BJ (cell line): ENCODE data around the gene TBC1D2. TPM values are rescaled to one million over a fixed set of nuclear protein-coding genes. Genes with fewer than 3 reads are reported as not detected.

Experiments used
- CTCF ChIA-PET: fragments of 350-600 bp; formaldehyde crosslinking; extraction: SDS; loops from one replicate; lab custom pipeline; 2021; ENCODE audit warnings: antibody characterized with exemption, inconsistent platforms; lab: Yijun Ruan, JAX
- POLR2A ChIA-PET: fragments of 300-600 bp; sonication (Branson Sonifier 250); formaldehyde crosslinking; extraction: SDS; loops from one replicate; lab custom pipeline; 2021; ENCODE audit warnings: antibody characterized with exemption; lab: Charles Lee
- DNase-seq: peaks from one replicate; pipeline ENCODE4 v3.0.0-alpha.2; 2011; ENCODE audit warnings: low read depth
- H3K27me3 ChIP-seq: 2 replicates; pipeline ENCODE4 v1.6.0; 2011; ENCODE audit warnings: low read length; ENCODE audit not compliant: control insufficient read depth, insufficient read depth
- H3K36me3 ChIP-seq: 2 replicates; pipeline ENCODE4 v1.5.1; 2011; ENCODE audit warnings: low read length; ENCODE audit not compliant: control insufficient read depth, insufficient read depth
- H3K4me3 ChIP-seq: 2 replicates; pipeline ENCODE4 v1.5.1; 2011; ENCODE audit warnings: low read depth, mild to moderate bottlenecking, control low read depth, low read length
- polyA plus RNA-seq: library from polyadenylated mRNA; depleted of rRNA; stranded (reverse); fragments of >200 nt; gene quantifications from 2 replicates; pipeline ENCODE4 v1.2.3, GENCODE V29; 2011
- TF ChIP-seq, protein P1 (sequence below): IDR thresholded peaks from 2 replicates; pipeline ENCODE4 v1.5.1; 2011; ENCODE audit warnings: low read depth, mild to moderate bottlenecking, control low read depth, inconsistent platforms, low read length, moderate library complexity; ENCODE audit not compliant: insufficient read depth

TBC1D2 gene
- polyA plus RNA-seq, 1 experiment = 70.3 TPM

DNA sequence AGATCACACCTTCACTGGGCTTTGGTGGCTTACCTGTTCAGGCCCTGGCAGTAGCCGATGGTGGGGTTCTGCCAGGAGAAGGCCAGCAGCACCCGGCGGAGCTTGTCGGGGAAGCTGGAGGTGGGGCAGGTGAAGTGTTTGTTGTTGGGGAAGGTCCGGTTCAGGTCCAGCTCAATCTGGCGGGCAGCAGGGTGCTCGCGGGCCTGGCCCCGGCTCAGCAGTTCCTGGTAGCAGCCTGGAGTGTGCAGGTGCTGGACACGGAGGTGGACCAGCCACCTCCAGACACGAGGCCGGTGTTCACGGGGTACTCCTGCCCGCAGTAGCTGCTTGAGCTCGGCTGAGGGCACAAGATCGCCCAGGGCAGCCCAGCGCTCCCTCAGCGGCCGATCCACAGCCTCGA, 46.8 kb downstream of the TBC1D2 start:
- DNase-seq = no peak
- no peak overlapping the region for H3K4me3 ChIP-seq

DNA sequence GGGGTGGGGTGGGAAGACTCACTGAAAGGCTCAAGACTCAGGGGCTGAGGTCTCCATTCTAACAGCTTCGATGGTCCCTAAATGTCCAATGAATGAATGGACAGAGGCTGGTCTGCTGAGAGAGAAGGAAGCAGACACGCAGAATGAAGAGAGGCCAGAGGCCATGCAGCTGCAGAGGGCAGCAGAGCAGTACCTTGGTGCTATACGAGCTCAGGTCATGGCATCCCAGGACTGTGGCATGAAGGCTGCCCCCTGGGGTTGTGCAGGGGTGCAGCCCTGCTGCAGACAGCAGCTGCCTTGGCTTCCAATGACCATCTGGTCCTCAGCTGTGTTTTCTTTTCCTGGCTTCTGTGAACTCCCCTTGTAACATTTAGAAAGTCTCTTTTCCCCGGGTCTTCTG, 47.8 kb downstream of the TBC1D2 start:
- Histone ChIP-seq H3K4me3 (no peak overlapping the region), H3K27me3 (no peaks in the 10 kb centered on the region), H3K36me3 (peaks cover 30% of the 10 kb centered on the region)
- ChIA-PET CTCF (interaction anchor here (0.5 to 9.2 kb wide), 12 partner anchors 9 to 284 kb away, joined by 3 to 75 read pairs (median 6); partner anchors contain the start of gene TBC1D2), POLR2A (no interaction called here)
- DNase-seq = no peak
- TF ChIP-seq, protein P1, sequence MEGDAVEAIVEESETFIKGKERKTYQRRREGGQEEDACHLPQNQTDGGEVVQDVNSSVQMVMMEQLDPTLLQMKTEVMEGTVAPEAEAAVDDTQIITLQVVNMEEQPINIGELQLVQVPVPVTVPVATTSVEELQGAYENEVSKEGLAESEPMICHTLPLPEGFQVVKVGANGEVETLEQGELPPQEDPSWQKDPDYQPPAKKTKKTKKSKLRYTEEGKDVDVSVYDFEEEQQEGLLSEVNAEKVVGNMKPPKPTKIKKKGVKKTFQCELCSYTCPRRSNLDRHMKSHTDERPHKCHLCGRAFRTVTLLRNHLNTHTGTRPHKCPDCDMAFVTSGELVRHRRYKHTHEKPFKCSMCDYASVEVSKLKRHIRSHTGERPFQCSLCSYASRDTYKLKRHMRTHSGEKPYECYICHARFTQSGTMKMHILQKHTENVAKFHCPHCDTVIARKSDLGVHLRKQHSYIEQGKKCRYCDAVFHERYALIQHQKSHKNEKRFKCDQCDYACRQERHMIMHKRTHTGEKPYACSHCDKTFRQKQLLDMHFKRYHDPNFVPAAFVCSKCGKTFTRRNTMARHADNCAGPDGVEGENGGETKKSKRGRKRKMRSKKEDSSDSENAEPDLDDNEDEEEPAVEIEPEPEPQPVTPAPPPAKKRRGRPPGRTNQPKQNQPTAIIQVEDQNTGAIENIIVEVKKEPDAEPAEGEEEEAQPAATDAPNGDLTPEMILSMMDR = peak; percentile 26; the same call in 1 of the 2 replicates

More for the DNA sequence above, 46.8 kb downstream of the TBC1D2 start:
- ChIA-PET POLR2A (no interaction called here), CTCF (interaction anchor here (0.9 to 9.2 kb wide), 7 partner anchors 8 to 285 kb away, joined by 3 to 75 read pairs (median 25); partner anchors contain the start of gene TBC1D2)
- TF ChIP-seq, protein P1 = no peak
- H3K36me3 ChIP-seq = peaks cover 30% of the 10 kb centered on the region
- H3K27me3 ChIP-seq = no peaks in the 10 kb centered on the region

DNA sequence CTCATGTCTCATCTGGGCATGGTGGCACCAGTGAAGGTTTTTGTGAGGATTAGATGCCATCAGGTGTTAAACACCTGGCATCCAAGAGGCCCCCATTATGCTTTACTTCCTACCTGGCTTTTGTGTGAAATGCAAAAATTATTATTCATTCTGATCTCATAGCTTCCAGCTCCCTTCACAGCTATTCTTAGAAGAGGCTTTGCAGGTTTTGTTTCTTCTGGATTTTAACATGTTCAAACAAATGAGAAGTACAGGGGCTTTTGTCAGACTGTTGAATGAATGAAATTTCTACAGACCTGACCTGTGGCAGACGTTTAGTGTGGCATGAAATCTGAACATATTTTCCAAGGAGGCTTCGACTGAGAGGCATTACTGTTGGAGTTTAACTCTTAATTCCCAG, 48.7 kb downstream of the TBC1D2 start:
- DNase-seq = no peak
- ChIA-PET CTCF (interaction anchor here (1.2 to 9.2 kb wide), 8 partner anchors 10 to 133 kb away, joined by 3 to 75 read pairs (median 18); partner anchors contain the start of gene TBC1D2), POLR2A (no interaction called here)
- Histone ChIP-seq H3K27me3 (no peaks in the 10 kb centered on the region), H3K4me3 (no peak overlapping the region), H3K36me3 (peaks cover 28% of the 10 kb centered on the region)
- TF ChIP-seq, protein P1 = no peak

DNA sequence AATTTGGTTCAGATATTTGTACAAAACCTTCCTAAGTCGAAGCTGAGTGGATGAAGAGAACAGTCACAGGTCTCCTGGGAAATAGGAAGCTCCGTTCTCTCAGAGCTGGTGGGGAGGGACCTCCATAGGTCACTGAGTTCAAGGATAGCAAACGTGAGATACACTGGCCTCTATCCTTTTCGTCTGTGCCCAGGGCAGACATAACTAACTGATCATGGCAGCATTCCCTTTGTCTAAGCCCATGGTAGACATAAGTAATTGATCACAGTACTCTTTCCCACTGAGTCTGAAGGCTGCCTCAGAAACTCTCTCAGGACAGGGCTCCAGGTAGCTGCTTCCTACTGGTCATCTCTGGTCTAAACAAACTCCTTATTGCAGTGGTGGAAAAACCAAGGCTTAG, 50.8 kb downstream of the TBC1D2 start:
- TF ChIP-seq, protein P1 = no peak
- ChIA-PET POLR2A (no interaction called here), CTCF (interaction anchor here (0.5 to 9.2 kb wide), 15 partner anchors 9 to 592 kb away, joined by 3 to 75 read pairs (median 5); partner anchors contain the start of genes ANKS6, TBC1D2 and TRMO)
- DNase-seq = no peak
- Histone ChIP-seq H3K27me3 (no peaks in the 10 kb centered on the region), H3K4me3 (no peak overlapping the region), H3K36me3 (peaks cover 24% of the 10 kb centered on the region)

- no peaks in the 10 kb centered on the region for H3K27me3 ChIP-seq
- DNase-seq = no peak
- no peak overlapping the region for H3K4me3 ChIP-seq
- ChIA-PET CTCF (interaction anchor here (1.0 to 9.2 kb wide), 5 partner anchors 10 to 280 kb away, joined by 3 to 75 read pairs (median 5); partner anchors contain the start of gene TBC1D2), POLR2A (no interaction called here)
- H3K36me3 ChIP-seq = peaks cover 28% of the 10 kb centered on the region
- TF ChIP-seq, protein P1 = no peak
Measured at GRCh38 chr9:98203153-98203552, 52.3 kb downstream of the TBC1D2 start.
